D341Med (cell line): Measurements from ENCODE around the gene ELL2.
"Not testable (repeated sequence)": the region's sequence is repeated elsewhere in the genome, so short reads cannot be mapped to it uniquely, and the experiment has no call there.

Experiments
- DNase-seq: peaks from one replicate; pipeline ENCODE4 v3.0.0; 2012; ENCODE audit warnings: low spot score

The ELL2 gene

DNA sequence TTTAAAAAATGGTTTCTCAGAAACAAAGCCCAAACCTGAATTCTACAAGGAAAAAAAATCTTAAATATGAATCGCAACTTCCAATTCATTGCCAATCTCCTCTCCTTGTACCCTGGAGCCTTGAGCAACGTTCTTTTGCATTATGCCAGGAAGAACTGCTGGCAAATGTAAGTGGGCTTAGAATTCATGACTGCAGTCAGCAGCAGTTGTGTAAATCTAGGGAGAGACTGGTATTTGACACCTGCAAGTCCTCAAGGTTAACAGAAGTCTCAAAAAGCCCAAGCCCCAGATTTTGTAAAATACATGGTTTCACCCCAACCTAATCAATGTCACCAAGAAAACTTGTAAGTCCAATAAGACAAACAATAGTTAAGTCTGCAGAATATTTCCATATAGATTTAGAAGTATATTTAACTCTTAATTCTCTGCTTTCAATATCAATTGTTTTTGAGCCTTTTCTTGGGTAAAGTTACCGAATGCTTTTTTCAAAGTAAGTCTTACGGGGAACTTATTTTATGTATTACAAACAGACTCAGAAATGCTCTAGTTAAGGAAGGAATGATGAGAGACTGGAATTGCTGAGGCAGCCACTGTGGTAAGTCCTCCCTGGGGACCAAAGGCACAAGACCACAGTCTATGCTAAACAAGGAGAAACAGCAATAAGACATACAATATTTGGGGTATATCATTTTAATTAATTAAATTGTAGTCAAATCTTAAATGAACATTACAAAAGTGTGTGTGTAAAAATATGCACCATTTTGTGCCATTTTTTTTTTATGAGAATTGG lies 31.3 kb downstream of the ELL2 start:
- no peak for DNase-seq

DNA sequence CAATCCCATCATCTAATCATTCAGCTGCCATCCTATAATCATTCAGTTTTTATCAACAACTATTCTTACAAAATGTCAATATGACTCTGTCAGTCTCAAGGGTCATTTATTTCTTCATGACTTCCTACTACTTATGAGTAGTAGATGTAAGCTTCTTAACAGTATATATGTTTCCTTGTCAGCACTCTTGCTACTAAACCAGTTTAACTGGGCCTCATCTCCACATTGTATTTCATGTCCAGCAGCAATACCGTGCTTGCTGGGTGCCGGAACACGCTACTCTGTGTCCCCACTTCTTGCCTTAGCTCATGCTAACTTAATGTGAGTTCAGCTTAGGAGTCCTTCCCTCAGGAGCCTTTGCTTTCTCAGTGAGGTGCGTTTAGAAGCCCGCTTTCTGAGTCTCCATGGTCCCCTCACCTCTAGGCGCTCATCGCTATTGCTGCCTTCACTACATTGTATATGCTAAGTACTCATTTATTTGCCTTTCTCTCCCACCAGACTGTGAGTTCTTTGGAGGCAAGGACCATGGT lies 32.9 kb downstream of the ELL2 start:
- no peak for DNase-seq

DNA sequence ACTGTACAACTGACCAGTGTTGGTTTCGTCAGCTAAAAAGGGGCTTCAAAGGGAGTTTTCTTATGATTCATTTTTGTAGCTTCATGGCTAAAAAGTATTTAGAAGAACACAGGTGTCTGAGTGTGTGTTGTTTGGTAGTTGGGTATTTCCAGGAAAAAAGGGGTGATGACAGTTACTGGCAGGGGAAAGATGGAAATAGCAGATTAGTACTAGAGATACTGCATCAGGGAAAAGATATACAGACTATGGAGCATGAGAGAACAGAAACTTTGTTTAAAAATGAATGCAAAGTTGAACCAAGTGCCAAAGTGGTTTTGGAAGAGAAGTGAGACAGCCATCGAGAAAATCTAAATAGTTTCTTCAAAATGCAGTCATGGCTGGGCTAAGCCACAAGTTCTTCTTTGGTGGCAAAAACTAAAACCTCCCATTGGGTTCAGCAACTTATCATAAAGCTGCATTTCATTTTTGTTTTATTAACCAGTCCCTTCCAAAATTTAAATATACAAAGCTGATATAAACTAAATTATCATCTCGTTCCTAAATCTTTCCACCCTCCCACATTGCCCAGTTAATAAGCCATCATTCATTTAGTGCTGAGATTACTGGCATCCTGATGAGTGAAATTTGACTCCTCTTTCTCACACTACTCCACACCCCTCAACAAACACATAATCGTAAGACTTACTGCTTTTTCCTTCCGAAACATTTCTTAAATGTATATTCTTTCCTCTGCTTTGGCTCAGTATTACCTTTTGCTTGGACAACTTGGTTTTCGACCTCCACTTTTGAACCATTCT lies 33.5 kb downstream of the ELL2 start:
- DNase-seq, result no peak

DNA sequence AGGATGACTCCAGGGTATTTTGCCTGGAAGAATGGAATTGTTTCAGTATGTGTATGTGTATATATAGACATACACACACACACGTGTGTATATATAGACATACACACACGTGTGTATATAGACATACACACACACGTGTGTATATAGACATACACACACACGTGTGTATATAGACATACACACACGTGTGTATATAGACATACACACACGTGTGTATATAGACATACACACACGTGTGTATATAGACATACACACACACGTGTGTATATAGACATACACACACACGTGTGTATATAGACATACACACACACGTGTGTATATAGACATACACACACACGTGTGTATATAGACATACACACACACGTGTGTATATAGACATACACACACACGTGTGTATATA lies 34.4 kb downstream of the ELL2 start:
- not testable (repeated sequence) for DNase-seq

DNA sequence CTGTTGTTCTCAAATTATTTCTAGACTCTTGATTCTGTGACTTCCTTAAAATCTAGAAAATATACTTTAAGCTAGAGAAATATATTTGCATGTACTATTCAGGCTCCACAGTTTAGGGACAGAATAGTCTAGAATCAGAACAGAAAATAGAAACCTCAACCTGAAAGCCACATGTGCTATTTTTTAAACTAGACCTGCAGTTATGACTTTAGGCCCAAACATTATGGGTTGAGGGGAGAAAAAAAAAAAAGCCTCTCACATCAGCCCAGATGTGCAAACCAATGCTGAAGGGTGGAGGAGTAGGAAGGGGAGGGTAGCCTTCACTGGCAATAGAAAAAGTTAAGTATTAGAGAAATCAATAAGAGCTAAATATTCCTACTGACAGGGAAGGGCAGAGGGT lies 35.7 kb downstream of the ELL2 start:
- no peak for DNase-seq

DNA sequence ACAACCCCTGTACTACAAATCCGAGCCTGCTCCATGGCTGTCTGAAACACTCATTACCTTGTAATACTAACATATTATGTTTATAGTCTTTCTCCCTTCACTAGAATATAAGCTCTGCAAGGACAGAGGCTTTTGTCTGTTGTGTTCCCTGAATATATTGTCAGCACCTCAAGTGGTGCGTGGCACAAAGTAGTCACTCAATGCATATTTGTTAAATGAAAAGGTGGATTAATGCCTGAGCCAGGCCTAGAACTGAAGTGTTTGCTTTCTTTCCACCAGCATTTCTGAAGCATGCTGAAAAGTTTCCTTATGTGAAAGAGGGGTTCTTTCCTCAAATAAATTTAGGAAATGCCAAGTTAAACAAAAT lies 36.3 kb downstream of the ELL2 start:
- no peak for DNase-seq

DNA sequence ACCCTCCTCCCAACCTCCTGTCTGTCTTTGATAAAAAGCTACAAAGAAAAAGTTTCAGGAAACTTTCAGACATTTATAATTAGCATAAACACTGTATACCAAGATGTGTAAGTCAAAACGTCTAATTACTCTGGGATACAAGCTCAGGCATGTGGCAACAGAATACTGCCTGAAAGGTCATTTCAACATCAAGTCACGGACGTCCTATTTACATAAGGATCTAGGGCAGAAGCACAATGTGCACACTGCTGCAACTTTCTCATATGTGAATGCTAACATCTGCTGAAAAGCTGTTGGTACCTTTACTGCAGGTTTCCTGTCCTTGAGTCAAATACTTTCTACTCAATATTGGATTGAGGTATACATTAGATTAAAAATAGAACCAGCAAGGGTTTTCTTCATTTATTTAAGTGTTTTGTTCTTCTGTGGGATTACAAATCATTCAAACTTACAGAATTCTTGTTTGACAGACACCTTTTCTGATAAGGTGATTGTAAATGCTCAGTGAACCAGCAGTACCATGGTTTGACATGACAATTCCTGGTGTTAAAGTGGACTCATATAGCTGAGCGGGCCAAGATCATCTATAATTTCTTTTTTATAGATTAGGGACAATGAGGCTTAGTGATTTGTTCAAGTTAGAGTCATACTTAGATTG lies 36.8 kb downstream of the ELL2 start:
- no peak for DNase-seq

DNA sequence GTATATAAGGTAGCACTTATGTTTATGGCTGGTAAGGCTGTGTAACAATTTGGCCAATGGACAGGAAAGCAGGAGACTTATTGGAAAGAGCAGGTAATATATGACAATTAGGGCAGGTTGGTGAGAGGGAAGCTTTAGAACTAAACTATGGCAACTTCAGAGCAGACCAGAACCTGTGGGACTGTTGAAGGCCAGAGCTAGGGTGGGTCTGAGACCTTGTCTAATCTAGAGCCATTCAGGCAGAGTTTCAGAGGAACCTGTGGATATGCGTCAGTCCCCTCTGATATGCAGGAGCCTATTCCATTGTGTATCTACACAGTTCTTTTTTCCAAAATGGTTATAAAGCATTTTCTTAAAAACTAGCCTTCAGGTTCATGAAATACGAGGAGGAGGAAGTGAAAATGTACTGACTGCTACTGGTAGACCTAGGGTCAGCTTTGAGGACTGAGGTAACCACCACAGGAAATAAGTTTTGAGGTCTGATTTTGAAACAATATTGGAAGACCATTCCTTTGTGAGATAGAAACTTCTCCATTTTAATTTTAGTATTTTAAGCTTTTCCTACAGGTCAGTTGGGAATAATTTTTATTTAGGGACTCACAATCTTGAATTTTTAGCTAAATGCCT lies 37.6 kb downstream of the ELL2 start:
- no peak for DNase-seq

DNA sequence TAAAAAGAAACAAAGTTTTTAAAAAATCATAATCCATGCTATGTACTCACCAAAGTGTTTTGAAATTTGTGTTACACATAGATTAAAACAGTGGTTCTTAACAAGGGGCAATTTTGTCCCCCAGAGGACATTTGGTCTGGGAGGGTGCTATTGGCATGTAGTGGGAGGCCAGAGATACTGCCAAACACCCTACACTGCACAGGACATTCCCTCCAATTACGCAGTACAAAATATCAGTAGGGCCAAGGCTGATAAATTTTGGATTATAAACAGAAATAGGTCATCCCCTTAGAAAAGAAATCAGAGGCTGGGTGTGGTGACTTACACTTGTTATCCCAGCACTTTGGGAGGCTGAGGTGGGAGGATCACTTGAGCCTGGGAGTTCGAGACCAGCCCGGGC lies 38.9 kb downstream of the ELL2 start:
- DNase-seq, result no peak

DNA sequence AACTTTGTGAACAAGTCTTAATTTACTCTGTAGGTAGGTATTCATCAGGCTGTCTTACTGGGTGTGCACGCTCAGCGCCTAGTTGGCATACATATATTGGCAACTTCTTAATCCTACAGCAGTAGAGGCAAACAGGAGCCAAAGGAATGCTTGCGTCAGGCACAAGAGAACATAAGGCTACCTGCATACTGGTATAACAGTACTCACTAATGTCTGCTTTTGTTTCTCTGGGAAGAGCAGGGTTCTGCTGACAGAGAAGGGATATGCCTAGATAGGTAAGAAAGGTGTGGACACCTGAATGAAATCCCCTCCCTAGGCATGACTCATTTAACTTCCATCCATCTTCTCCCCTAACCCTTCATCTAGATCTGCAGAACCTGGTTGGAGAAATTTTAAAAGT lies 40.1 kb downstream of the ELL2 start:
- DNase-seq, result no peak

DNA sequence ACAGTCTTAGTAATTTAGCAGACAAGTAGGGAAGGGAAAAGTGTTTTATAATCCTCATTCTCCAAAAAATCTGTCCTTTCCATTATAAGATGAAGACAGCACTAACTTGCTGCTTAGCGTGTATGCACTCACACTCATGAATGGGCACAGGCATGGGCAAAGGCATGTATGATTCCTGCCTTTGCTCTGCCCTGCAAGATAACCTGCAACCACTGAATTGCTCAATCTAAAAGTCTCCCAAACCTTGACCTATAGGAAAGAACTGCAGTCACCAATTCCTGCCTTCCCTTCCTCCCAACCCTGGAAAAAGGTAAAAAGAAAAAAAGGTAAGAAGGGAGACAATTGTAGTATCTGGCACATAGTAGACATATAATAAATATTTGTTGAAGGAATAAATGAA lies 40.8 kb downstream of the ELL2 start:
- no peak for DNase-seq

DNA sequence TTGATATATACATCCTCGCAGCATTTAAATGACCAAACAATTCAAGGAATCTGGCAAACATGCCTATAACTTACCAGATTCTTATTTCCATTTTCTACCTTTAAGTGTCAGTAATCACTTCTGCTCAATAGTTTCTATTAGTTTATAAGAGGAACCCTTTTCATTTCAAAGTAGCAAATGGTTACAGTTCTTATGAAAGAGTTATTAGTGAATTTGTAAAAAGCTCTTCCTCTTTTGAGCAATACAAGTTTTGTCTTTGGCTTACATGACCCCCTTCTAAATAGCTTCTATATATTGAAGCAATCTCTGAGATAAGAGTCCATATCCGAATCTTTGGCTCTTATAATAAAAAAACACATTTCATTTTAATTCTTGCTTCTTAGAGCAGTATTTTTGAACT lies 42.0 kb downstream of the ELL2 start:
- no peak for DNase-seq

DNA sequence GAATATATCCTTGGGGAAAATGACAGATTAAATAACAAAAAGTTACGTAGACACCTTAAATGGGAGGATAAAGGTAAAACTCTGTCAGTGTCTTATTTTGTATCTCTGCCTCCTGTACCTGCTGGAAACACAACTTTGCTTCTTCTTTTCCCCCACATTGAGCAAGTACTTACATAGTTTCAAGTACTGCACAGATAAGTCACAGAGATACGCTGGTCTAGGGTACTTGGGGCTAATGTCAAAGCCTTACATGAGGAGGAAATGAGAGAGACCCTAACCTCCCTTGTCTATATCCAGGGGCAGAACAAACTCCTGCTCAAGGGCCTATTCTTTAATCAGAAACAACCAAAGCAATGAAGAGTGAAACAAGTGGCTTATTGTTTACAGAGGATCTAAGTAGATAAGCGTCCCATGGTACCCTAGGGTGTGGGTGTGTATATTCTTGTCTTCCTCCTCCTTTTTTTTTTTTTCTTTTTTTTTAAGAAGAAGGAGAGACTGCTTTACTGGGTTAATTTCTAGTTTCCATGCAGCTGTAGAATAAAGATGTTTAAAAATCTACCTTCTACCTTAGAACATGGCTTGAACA lies 43.1 kb downstream of the ELL2 start:
- DNase-seq, result no peak

DNA sequence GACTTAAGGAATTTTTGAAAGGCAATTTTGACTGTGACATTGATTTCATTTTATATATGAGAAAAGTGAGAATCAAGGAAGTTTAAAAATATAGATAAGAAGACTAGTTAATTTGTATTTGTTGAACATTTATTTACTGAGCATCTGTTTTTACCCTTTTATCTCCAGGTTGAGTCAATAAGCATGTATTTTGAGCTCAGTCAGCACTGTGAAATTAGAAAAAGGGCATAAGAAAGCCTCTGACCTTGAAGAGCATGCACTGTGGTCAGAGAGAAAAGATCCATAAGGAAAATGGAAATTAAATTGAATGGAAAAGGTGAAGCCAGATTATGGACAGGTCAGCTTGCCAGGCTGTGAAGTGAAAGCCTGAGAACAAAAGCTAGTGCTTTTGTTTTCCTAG lies 44.4 kb downstream of the ELL2 start:
- DNase-seq, result no peak

DNA sequence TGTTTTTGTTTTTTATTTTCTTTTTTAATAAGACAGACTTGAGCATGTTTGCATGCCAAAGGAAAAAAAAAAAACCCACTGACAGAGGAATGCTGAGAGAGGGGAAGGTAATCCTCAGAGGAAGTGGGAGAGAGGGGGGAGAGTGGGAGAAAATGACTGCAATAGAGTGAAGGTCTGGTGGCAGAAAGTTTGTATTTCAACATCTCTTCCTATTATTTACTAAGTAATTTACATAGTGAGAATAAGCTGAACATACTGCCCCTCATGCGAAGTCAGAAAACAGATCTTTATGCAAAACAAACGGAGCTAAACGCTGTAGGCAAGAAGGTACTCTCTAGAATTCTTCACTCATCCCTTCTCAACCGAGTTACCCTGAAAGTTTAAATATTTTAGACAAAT lies 45.0 kb downstream of the ELL2 start:
- DNase-seq, result no peak

DNA sequence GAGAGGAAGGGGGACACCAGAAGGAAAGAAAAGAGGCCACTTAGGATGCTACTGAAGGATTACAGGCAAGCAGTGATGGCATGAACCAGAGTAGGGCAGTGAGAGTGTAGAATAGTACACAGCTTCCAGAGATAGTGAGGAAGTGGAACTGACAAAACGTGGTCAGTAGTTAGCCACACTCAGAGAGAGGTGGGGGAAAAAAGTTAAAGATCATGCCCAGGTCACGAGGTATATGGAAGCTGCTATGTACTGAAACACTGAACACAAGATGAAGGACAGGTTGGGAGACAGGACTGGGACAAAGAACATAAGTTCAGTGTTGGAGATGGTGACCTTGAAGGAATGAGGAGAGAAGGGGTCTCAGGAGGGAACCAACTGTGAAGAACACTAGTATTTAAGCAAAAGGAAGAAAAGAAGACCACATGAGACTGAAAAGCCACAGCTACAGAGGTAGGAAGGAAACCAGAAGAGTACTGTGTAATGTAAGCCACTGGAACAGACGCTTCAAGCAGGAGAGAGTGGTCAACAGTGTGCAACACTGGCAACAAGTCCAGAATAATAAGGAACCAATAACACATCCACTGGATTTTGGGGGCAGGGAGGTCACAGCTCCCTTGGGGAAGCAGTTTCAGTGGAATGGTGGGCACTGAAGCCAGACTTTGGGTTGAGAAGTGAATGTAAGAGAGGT lies 45.5 kb downstream of the ELL2 start:
- DNase-seq, result no peak

DNA sequence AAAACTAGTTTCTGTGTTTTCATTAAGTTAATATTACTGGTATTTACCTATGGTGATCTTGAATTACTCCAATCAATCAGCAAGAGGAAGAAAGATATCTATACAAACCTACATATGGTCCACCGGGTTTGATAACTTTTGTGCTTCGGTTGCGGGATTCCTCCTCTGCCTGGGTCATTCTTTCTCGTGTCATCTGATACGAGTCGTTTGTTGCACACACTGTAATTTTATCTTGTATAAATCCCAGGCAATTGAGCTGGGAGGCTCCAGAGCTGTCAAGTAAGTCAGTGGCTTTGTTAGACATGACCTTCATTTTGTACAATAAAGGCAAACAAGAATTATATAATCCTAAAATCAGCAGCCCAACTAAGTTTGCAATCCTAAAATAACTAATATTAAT lies 48.0 kb downstream of the ELL2 start:
- no peak for DNase-seq

DNA sequence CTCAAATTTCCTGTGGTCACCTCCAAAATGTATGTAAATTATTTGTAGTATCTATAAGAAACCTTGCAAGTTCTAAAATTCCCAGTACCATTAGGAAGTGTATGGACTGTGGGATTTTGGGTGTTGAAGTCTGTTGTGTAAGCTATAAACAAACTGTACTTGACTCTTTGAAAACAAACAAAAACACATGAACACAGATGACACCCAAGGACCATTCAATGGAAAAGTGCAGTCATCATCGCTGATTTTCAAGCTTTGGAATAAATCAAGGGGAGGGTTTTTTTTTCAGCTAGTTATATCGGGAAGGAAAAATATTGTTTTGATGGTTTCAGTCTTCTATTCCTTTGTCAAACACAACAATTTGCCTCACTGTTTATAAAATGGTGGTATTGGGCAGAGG lies 49.6 kb downstream of the ELL2 start:
- DNase-seq, result no peak

DNA sequence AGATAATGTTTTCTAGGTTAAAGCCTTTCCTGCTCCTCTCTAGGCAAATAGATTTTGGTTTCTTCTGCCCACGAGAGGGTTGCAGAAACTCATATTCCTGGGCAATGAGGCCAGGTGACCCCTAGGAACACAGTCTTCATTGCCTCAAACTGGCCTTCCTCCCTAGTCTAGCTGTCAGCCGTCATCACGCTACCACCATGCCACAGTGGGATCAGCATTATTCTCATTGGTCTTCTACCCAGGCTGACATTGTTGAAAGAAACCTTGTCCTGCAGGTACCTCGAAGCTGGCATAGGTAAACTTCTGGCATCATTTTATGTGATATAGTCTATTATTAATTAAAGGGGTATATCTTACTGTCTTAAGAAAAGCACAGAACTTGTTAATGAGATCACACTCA lies 51.1 kb downstream of the ELL2 start:
- DNase-seq, result no peak

DNA sequence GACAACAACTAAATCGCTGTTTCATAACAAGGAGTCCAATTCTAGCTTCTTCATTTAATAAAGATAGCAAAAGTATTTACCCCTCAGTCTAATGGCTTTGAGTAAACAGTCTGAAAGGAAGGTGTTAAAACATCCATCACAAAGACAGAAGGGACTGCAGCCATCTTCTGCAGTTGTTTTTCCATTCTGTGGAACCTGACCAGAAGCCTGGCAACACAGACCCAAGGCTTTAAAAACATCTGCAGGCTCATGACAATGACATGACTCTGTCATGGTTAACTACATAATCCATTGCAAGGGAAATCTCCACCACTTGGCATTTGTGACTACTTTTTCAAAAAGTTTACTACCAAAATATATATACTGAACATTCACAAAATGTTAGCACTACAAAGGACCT lies 51.9 kb downstream of the ELL2 start:
- DNase-seq, result no peak

DNA sequence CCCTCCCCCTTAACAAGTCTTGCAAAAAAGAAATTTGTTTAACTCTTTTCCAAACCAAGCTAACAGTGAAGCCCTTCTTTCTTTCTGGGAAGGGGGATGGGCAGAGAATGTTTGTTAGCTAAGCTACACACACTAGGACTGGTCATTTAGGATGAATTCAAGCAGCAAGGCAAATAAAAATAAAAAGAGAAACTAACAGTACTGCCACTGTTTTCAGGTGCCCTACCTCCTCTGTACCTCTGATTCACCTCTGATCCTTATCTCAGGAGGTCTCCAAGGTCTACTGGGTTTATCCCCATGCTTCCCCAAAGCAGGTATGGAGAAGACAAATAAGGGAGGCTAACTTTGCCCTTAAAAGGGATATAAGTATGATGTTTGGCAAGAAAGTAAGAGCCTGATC lies 52.9 kb downstream of the ELL2 start:
- DNase-seq, result no peak
